Measurements from ENCODE around the gene CLDN9.

Gene CLDN9

GRCh38 chr16:3028716-3029319 is 16.1 kb downstream of the CLDN9 start:
- DNase-seq (ENCODE audit: insufficient read length, low spot score) (no peak), FAIRE-seq (no peak)

GRCh38 chr16:3029491-3030221 is 16.9 kb downstream of the CLDN9 start:
- FAIRE-seq, result no peak
- DNase-seq (ENCODE audit: insufficient read length, low spot score), result no peak

GRCh38 chr16:3030222-3031212 is 17.8 kb downstream of the CLDN9 start:
- FAIRE-seq, result no peak
- DNase-seq (ENCODE audit: insufficient read length, low spot score), result no peak

GRCh38 chr16:3032624-3033023 is 19.9 kb downstream of the CLDN9 start:
- DNase-seq (ENCODE audit: insufficient read length, low spot score), result no peak
- no peak for FAIRE-seq

GRCh38 chr16:3035289-3035971 is 22.7 kb downstream of the CLDN9 start:
- DNase-seq (ENCODE audit: insufficient read length, low spot score) (no peak), FAIRE-seq (no peak)

GRCh38 chr16:3035972-3036725 is 23.4 kb downstream of the CLDN9 start:
- no peak for DNase-seq (ENCODE audit: insufficient read length, low spot score)
- no peak for FAIRE-seq

GRCh38 chr16:3036726-3037315 is 24.1 kb downstream of the CLDN9 start, which contains the start of gene BICDL2:
Gene BICDL2 (minus strand): TSS chr16:3036944. CDS start chr16:3035496, 1,448 bp downstream.
- FAIRE-seq, result no peak
- no peak for DNase-seq (ENCODE audit: insufficient read length, low spot score)

GRCh38 chr16:3038256-3038655 is 25.5 kb downstream of the CLDN9 start:
- FAIRE-seq (no peak), DNase-seq (ENCODE audit: insufficient read length, low spot score) (no peak)

- FAIRE-seq, result no peak
These were observed 26.2 kb downstream of the CLDN9 start for GRCh38 chr16:3038896-3039295.

GRCh38 chr16:3042376-3042775 is 29.7 kb downstream of the CLDN9 start:
- FAIRE-seq (no peak), DNase-seq (ENCODE audit: insufficient read length, low spot score) (no peak)

More at GRCh38 chr16:3038896-3039295, 26.2 kb downstream of the CLDN9 start:
- no peak for DNase-seq (ENCODE audit: insufficient read length, low spot score)

- DNase-seq (ENCODE audit: insufficient read length, low spot score), result no peak
- FAIRE-seq, result no peak
These were observed 32.0 kb downstream of the CLDN9 start for GRCh38 chr16:3044708-3045107.

GRCh38 chr16:3045758-3046640 is 33.3 kb downstream of the CLDN9 start, which contains the start of gene MMP25:
Gene MMP25 (plus strand): TSS chr16:3046561. CDS start chr16:3046918, 357 bp downstream.
- DNase-seq (ENCODE audit: insufficient read length, low spot score) (peak; percentile 61), FAIRE-seq (no peak)

- DNase-seq (ENCODE audit: insufficient read length, low spot score), result no peak
- no peak for FAIRE-seq
These were observed 34.1 kb downstream of the CLDN9 start for GRCh38 chr16:3046641-3047386.

- no peak for DNase-seq (ENCODE audit: insufficient read length, low spot score)
- FAIRE-seq, result no peak
These were observed 34.6 kb downstream of the CLDN9 start for GRCh38 chr16:3047387-3047720.

- no peak for FAIRE-seq
These were observed 37.3 kb downstream of the CLDN9 start for GRCh38 chr16:3049921-3050481.

GRCh38 chr16:3050487-3050886 is 37.8 kb downstream of the CLDN9 start:
- no peak for FAIRE-seq
- no peak for DNase-seq (ENCODE audit: insufficient read length, low spot score)

More at GRCh38 chr16:3049921-3050481, 37.3 kb downstream of the CLDN9 start:
- no peak for DNase-seq (ENCODE audit: insufficient read length, low spot score)

GRCh38 chr16:3051009-3051408 is 38.3 kb downstream of the CLDN9 start:
- no peak for DNase-seq (ENCODE audit: insufficient read length, low spot score)
- FAIRE-seq, result no peak
